HG02763 (cell line): Measurements from ENCODE around the gene ALPI.
"Not testable (repeated sequence)": the region's sequence is repeated elsewhere in the genome, so short reads cannot be mapped to it uniquely, and the experiment has no call there.

Experiments
- ATAC-seq: cut with Tn5 transposase; IDR thresholded peaks from one replicate; pipeline ENCODE4 v1.9.1; 2021; ENCODE audit warnings: mild to moderate bottlenecking, moderate library complexity; ENCODE audit not compliant: unreplicated experiment

Gene ALPI

GRCh38 chr2:232441147-232441651 lies 14.8 kb upstream of the ALPI start:
- no peak for ATAC-seq

DNA sequence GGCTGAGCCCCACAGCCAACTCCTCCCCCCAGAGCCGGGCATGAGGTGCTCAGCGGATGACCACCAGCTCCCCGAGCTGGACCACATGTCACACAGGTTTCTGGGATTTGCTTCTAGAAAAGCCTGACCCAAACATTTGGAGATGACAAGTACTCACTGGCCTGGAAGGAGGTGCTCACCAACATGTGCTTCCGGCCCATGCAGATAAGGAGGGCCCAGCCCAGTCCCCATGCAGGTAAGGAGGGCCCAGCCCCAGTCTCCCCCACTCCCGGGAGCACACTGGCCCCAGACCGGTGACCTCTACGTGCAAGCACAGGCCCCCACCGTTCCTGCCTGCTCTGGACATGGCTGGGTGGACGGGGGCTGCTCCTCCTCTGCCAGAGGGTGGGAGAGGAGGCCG lies 14.0 kb upstream of the ALPI start:
- not testable (repeated sequence) for ATAC-seq

- not testable (repeated sequence) for ATAC-seq
Observed at GRCh38 chr2:232442431-232442830, 13.5 kb upstream of the ALPI start.

- not testable (repeated sequence) for ATAC-seq
Observed at GRCh38 chr2:232443047-232443446, 12.9 kb upstream of the ALPI start.

DNA sequence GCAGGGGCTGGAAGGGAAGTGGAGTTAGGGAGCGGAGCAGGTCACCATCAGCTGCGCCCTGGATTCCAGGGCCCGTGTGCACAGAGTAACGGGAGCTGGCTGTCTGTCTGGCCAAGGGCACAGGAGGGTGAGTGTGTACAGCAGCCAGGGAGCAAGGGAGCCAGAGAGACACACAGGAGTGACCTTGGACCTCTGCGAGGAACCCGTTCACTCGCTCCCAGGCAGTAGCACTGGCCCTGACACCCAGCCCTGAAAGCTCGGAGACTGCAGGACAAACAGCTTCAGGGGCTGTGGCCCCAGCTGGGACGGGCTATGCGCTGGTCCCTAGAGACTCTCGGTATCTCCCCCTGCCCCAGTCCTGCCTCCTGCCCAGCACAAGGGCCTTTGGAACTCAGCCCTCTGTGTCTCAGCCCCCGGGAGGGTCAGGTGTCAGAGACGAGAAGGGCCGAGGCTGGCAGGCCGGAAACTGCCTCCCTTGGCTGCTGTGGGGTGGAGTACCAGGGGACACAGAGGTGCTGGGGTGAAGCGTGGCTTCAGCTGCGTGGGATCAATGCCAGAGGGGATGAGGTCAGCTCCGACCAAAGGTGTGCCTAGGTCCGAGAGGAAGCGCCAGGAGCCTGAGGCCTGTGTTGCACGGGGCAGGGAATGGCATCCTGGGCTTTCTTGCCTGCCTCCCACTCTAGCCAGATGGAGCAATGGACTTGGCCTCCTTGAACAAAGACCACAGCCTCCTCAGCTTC lies 12.1 kb upstream of the ALPI start:
- ATAC-seq: not testable (repeated sequence)

- no peak for ATAC-seq
Observed at GRCh38 chr2:232444409-232445148, 11.4 kb upstream of the ALPI start.

DNA sequence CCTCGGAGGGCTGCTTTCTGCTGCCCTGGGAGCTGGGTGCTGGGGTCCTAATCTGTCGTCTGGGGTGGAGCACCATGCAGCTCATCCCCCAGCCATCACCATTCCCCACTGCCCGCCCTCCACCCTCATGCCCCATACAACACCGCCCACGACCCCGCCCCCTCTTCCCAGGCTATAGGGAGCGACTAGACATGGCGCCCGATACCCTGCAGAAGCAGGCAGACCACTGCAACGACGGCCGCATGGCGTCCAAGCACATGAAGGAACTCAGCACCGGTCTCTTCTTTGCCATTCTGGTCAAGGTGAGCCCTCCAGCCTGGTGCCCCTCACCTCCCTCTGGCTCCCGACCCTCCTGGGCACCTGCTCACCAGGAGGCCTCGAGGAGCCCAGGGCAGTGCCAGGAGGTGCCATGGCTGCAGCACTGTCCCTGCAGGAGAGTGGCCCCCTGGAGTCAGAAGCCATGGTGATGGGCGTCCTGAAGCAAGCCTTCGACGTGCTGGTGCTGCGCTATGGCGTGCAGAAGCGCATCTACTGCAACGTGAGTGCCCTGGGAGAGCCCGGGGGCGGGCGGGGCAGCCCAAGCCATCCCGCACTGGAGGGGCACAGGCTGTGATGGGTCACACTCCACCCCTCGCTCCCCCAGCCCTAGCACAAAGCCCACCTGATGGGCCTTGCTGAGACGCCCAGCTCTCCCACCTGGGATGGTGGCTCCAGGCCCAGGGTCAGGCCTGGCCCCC lies 10.6 kb upstream of the ALPI start:
- not testable (repeated sequence) for ATAC-seq

- ATAC-seq: not testable (repeated sequence)
Observed at GRCh38 chr2:232446266-232446777, 9.6 kb upstream of the ALPI start.

- no peak for ATAC-seq
Observed at GRCh38 chr2:232447091-232447620, 8.8 kb upstream of the ALPI start.

- no peak for ATAC-seq
Observed at GRCh38 chr2:232447638-232448303, 8.2 kb upstream of the ALPI start.

DNA sequence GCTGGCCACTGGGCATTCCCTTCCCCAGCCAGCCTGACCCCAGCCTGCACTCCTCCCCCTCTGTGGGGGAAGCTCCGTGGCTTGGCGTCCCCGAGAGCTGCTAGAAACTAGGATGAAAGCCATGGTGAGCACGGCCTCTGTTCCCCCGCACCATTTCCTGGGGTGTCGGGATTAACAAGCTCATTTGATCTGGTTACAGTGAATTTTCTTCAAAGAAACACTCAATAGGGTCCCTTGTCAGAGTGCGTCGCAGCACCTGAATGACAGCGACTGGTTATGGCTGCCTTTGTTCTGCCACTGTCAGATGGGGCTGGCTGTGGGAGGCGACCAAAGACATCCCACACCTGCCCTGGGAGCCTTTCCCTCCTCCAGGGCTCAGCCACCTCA lies 7.7 kb upstream of the ALPI start:
- ATAC-seq: no peak

DNA sequence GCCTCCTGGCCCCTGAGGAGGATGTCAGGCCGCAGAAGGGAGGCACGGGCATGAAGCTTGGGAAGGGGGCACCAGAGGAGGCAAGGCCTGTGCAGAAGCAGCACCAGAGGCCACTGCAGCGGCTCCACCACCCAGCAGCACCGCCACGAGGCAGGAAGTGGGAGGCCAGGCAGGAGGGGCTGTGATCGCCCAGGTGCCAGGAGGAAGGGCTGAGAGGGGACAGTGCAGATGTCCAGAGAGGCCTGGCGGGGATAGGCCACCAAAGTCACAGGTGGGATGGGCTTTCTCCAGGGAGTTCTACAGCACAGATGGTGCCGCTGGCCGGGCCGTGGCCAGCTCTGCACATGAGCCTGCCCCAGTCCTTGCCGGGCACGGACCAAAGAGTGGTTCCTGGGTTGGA lies 6.0 kb upstream of the ALPI start:
- ATAC-seq: no peak

DNA sequence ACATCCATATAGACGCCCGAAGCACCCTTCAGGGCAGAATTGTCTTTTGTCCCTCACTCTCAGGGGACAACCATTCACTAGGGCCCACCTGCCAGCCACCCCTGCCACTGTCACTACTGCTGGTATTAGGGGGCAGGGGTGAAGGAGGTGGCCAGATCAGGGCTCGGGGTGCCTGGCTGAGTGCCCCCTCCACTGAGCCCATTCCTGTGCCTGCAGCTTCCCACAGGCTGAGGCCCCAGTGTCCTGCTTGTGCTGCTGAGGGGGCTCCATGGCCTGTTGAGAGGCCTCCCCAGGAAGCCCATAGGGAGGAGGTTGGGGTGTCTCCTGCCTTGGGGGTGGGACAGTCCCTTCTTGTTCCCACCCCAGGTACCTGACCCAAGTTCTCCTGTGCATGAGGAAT lies 4.3 kb upstream of the ALPI start:
- ATAC-seq: not testable (repeated sequence)

DNA sequence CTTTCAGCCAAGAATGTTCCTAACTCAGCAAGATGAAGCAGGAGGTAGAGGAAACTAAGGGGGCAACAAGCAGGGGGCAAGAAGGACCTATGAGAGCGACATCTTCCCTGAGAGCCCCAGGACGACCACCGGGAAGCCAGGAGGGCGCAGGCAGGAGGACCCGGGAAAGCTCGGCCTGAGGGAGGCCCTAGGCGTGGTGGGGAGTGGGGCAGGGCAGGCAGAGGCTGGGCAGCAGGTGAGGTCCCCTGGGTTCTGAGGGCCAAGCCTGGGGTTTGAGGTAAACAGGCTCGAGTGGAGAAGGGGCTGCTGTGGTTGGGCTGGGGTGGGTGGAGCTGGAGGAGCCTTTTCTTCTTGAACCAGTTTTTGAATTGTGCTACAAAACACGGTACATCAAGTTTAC lies 1.3 kb upstream of the ALPI start:
- no peak for ATAC-seq

DNA sequence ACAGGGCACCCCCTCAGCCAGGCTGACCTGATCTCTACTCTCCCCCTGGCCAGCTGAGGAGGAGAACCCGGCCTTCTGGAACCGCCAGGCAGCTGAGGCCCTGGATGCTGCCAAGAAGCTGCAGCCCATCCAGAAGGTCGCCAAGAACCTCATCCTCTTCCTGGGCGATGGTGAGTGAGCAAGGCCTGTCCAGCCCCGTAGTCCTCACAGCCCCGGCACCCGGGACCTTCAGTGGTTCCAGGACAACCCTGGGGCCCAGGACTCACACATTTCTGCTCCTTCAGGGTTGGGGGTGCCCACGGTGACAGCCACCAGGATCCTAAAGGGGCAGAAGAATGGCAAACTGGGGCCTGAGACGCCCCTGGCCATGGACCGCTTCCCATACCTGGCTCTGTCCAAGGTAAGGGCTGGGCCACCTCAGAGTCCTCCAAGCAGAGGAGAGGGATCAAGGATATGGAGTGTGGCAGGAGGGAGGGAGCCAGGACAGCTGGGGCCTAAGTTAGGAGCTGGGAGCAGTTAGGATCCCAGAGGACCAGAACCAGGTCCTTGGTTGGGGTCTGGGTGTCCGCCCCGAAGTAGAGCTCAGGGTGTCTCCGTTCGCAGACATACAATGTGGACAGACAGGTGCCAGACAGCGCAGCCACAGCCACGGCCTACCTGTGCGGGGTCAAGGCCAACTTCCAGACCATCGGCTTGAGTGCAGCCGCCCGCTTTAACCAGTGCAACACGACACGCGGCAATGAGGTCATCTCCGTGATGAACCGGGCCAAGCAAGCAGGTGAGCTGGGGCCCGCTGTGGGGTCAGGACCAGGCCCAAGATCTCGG lies 555 bp downstream of the ALPI start:
- ATAC-seq: no peak

GRCh38 chr2:232457121-232458011 lies 1.4 kb downstream of the ALPI start:
- ATAC-seq: no peak

- ATAC-seq: no peak
Observed at GRCh38 chr2:232458051-232458660, 2.2 kb downstream of the ALPI start.
